Testis (tissue), 3 donors: ENCODE measurements around the gene RGS18. TPM values are rescaled to one million over a fixed set of nuclear protein-coding genes. Genes with fewer than 3 reads are reported as not detected.

ENCODE experiments used
- DNase-seq: peaks from one replicate; pipeline ENCODE4 v3.0.0-alpha.2; 2019
- H3K27ac ChIP-seq, 2 donors: fragments of 200-600 bp; sonication (generic); one replicate each; pipeline ENCODE4 v1.5.1; 2019
- H3K27me3 ChIP-seq: fragments of 200-600 bp; sonication (generic); one replicate; pipeline ENCODE4 v1.5.1; 2019
- H3K36me3 ChIP-seq: fragments of 200-600 bp; sonication (generic); one replicate; pipeline ENCODE4 v1.5.1; 2017; ENCODE audit warnings: low read depth; ENCODE audit errors: missing control alignments
- H3K4me1 ChIP-seq: fragments of 200-600 bp; sonication (generic); one replicate; pipeline ENCODE4 v1.5.1; 2019
- H3K4me3 ChIP-seq, 2 donors: fragments of 200-600 bp; sonication (generic); one replicate each; pipeline ENCODE4 v1.5.1; 2017 to 2019
- H3K9me3 ChIP-seq: fragments of 200-600 bp; sonication (generic); one replicate; pipeline ENCODE4 v1.5.1; 2017
- CTCF ChIP-seq, 3 experiments: fragments of 450-650 bp in 2 of 3; fragments of 200-600 bp in 1 of 3; sonication (generic) in 1 of 3; IDR thresholded peaks; one replicate each; pipeline ENCODE4 v1.5.1; 2016 to 2019; ENCODE audit warnings: antibody characterized with exemption in 3 of 3, mild to moderate bottlenecking in 2 of 3, moderate library complexity in 1 of 3
- POLR2A ChIP-seq: fragments of 450-650 bp; IDR thresholded peaks from one replicate; pipeline ENCODE4 v1.6.1; 2017; ENCODE audit warnings: antibody characterized with exemption, mild to moderate bottlenecking, moderate library complexity
- WGBS, 2 donors: methylation state at CpG; one replicate each; pipeline ENCODE4 v1.1.5; 2018; 5-methylcytosine and 5-hydroxymethylcytosine counted together
- intact Hi-C: fragments of 100-400 bp; cut with DNase I; formaldehyde crosslinking; loops from one replicate; pipeline ENCODE4 v1.15.1; 2023; ENCODE audit warnings: low total_unique reads
- polyA plus RNA-seq: library from polyadenylated mRNA; stranded (reverse); fragments of 350-450 nt; fragmentation: Illumina TruSeq; extraction: RNeasy Lipid Tissue Mini Kit (QIAGEN cat#74804); gene quantifications from one replicate; pipeline ENCODE4 v1.2.3, GENCODE V29; 2014; ENCODE audit warnings: low read depth, low replicate concordance; ENCODE audit not compliant: insufficient read depth
- total RNA-seq, 2 donors: library from RNA; depleted of rRNA; stranded (reverse); fragments of >200 nt; gene quantifications; one replicate each; pipeline ENCODE4 v1.2.3, GENCODE V29; 2016

The RGS18 gene
- total and polyA plus RNA-seq, 3 donors from 2014 or later, result 0.75 to 1.7 (median 0.79) TPM

- TF ChIP-seq POLR2A (no peak), CTCF (IDR thresholded peaks at IDR 0.05) (no peak)
- 45 to 60% methylated on average over 2 of the region's 2 CpGs for WGBS, 2 donors
- intact Hi-C loops, result no loop called here
- no peak for DNase-seq
- H3K27me3 ChIP-seq, result no peaks in the 10 kb centered on the region
- no peaks in the 10 kb centered on the region for H3K36me3 ChIP-seq
- no peak overlapping the region for H3K4me3 ChIP-seq
- no peak overlapping the region for H3K27ac ChIP-seq
- H3K4me1 ChIP-seq, result no peaks in the 10 kb centered on the region
- H3K9me3 ChIP-seq, result no peaks in the 10 kb centered on the region
Observed at GRCh38 chr1:192151176-192151575, 7.1 kb upstream of the RGS18 start.

DNA sequence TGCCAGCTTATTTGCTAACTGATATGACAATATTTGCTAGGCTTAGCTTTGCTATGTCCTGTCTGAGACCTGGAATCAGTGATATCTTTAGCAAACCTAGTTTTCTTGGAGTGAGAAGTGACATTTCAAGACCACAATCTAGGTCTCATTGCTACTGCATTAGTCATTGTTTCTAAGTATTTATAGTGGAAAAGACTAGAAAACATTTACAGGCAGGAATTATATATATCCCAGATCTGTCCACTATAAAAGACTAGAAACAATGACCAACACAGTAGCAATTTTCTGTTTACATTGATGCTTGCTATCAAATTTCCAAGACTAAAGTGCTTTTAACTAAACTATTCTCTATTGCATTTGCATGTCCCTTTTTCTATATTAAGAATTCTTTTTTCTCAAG is 5.0 kb upstream of the RGS18 start:
- no peak overlapping the region for H3K4me3 ChIP-seq
- DNase-seq, result no peak
- H3K36me3 ChIP-seq, result no peaks in the 10 kb centered on the region
- intact Hi-C loops, result no loop called here
- no peak for TF ChIP-seq CTCF (IDR thresholded peaks at IDR 0.05)
- TF ChIP-seq POLR2A, result no peak
- H3K4me1 ChIP-seq, result no peaks in the 10 kb centered on the region
- no peak overlapping the region for H3K27ac ChIP-seq
- H3K27me3 ChIP-seq, result no peaks in the 10 kb centered on the region
- no peaks in the 10 kb centered on the region for H3K9me3 ChIP-seq

DNA sequence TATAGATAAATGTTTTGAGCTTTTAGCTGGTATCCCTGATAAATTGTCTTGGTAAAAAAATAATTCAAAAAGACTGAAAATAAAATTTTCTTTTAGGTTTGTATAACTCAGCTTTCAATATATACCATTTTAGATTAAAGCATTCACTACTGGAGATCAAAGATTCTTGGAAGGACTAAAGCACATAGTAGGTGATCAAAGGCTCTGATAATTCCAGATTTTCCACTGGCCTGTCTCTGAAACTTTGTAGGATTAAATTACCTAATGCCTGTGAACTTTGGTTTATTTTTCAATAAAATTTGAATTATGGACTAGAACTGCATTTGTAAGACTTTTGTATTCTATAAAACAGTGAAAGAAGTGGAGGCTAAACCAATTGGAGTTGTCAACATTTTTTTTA is 1.2 kb upstream of the RGS18 start:
- no peak for DNase-seq
- Histone ChIP-seq H3K36me3 (no peaks in the 10 kb centered on the region), H3K27me3 (no peaks in the 10 kb centered on the region), H3K27ac (no peak overlapping the region), H3K4me3 (no peak overlapping the region), H3K9me3 (no peaks in the 10 kb centered on the region), H3K4me1 (no peaks in the 10 kb centered on the region)
- intact Hi-C loops, result no loop called here
- no peak for TF ChIP-seq CTCF (IDR thresholded peaks at IDR 0.05)
- no peak for TF ChIP-seq POLR2A

- Histone ChIP-seq H3K36me3 (no peaks in the 10 kb centered on the region), H3K27ac (no peak overlapping the region), H3K4me3 (no peak overlapping the region), H3K9me3 (no peaks in the 10 kb centered on the region), H3K27me3 (no peaks in the 10 kb centered on the region), H3K4me1 (no peaks in the 10 kb centered on the region)
- intact Hi-C loops, result no loop called here
- TF ChIP-seq POLR2A, result no peak
- TF ChIP-seq CTCF (IDR thresholded peaks at IDR 0.05), result no peak
- 59 to 82% methylated on average over 4 of the region's 4 CpGs for WGBS, 2 donors
- DNase-seq, result no peak
Observed at GRCh38 chr1:192159014-192159413, 752 bp downstream of the RGS18 start.

- WGBS, 2 donors, result 63 to 74% methylated on average over 2 of the region's 2 CpGs
- Histone ChIP-seq H3K36me3 (no peaks in the 10 kb centered on the region), H3K4me1 (no peaks in the 10 kb centered on the region), H3K27me3 (no peaks in the 10 kb centered on the region), H3K4me3 (no peak overlapping the region), H3K27ac (no peak overlapping the region), H3K9me3 (no peaks in the 10 kb centered on the region)
- DNase-seq, result no peak
- intact Hi-C loops, result no loop called here
- no peak for TF ChIP-seq CTCF (IDR thresholded peaks at IDR 0.05)
- no peak for TF ChIP-seq POLR2A
Observed at GRCh38 chr1:192159781-192160180, 1.5 kb downstream of the RGS18 start.
